Tibial nerve (tissue), 4 donors: Measurements from ENCODE around the gene PTGER3. TPM values are rescaled to one million over a fixed set of nuclear protein-coding genes. Genes with fewer than 3 reads are reported as not detected.
A peak's percentile ranks its signal among the peaks of the same experiment; 100 is the strongest.

ENCODE experiments used
- DNase-seq, 2 donors: peaks; one replicate each; pipeline ENCODE4 v3.0.0-alpha.2; 2019; ENCODE audit warnings: low spot score in 2 of 2
- H3K27ac ChIP-seq, 4 donors: fragments of 200-600 bp; sonication (generic) in 3 of 4; one replicate each; pipeline ENCODE4 v1.5.1; 2017 to 2019; ENCODE audit warnings: mild to moderate bottlenecking in 1 of 4
- H3K27me3 ChIP-seq, 2 donors: fragments of 200-600 bp; sonication (generic) in 1 of 2; one replicate each; pipeline versions ENCODE4 v1.5.1 to v1.6.0; 2017 to 2019
- H3K36me3 ChIP-seq, 3 donors: fragments of 200-600 bp; sonication (generic); one replicate each; pipeline ENCODE4 v1.5.1; 2018 to 2019
- H3K4me1 ChIP-seq, 4 donors: fragments of 200-600 bp; sonication (generic) in 3 of 4; one replicate each; pipeline ENCODE4 v1.5.1; 2017 to 2019
- H3K4me3 ChIP-seq, 4 donors: fragments of 200-600 bp; sonication (generic) in 3 of 4; one replicate each; pipeline ENCODE4 v1.5.1; 2017 to 2019; ENCODE audit warnings: mild to moderate bottlenecking in 1 of 4, moderate library complexity in 1 of 4
- H3K9me3 ChIP-seq, 4 donors: fragments of 200-600 bp; sonication (generic) in 3 of 4; one replicate each; pipeline ENCODE4 v1.5.1; 2017 to 2019
- EP300 ChIP-seq, 2 donors: sonication (generic); formaldehyde crosslinking; IDR thresholded peaks; one replicate each; pipeline ENCODE4 v1.6.1; 2017; ENCODE audit warnings: antibody characterized with exemption in 2 of 2, mild to moderate bottlenecking in 1 of 2
- POLR2A ChIP-seq, 2 donors: fragments of 450-650 bp; IDR thresholded peaks; one replicate each; pipeline ENCODE4 v1.6.1; 2017; ENCODE audit warnings: antibody characterized with exemption in 2 of 2, mild to moderate bottlenecking in 2 of 2, moderate library complexity in 2 of 2
- whole genome bisulfite sequencing, 2 donors: methylation state at CpG; one replicate each; pipeline ENCODE4 v1.1.5; 2018; 5-methylcytosine and 5-hydroxymethylcytosine counted together
- total RNA-seq, 4 donors: library from RNA; depleted of rRNA; stranded (reverse); fragments of >200 nt; gene quantifications; one replicate each; pipeline ENCODE4 v1.1.0, GENCODE V29; 2016
- TF ChIP-seq, protein P1 (sequence below), 5 experiments: fragments of 200-600 bp in 3 of 5; fragments of 450-650 bp in 2 of 5; sonication (generic) in 3 of 5; IDR thresholded peaks; one replicate each; pipeline ENCODE4 v1.5.1; 2016 to 2019; ENCODE audit warnings: antibody characterized with exemption in 5 of 5, mild to moderate bottlenecking in 3 of 5, moderate library complexity in 2 of 5

Gene PTGER3
- total RNA-seq, 4 donors from 2014 or later = 11.0 to 76.2 (median 26.7) TPM

DNA sequence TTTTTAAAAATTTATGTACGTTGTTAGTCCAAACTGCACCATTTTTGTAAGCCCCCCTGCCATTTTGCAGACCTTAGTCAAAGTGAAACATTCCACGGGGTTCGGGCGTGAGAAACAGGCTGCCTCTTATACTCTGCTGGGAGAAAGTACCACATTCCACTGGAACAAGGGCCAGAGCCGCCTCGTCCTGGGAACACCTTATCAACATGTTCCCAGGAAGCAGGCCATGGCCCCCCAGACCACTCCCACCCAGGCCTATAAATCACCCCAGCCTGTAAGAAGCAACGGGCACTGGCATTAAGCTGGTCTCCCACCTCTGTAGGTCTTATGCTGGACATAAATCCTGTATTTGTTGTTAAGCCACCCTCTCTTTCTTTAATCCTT, 34.1 kb upstream of the PTGER3 start:
- peaks cover 0 to 13% (median 0%) of the 10 kb centered on the region in 3 donors for H3K36me3 ChIP-seq
- no peak for TF ChIP-seq EP300 (IDR thresholded peaks at IDR 0.05)
- TF ChIP-seq, protein P1, sequence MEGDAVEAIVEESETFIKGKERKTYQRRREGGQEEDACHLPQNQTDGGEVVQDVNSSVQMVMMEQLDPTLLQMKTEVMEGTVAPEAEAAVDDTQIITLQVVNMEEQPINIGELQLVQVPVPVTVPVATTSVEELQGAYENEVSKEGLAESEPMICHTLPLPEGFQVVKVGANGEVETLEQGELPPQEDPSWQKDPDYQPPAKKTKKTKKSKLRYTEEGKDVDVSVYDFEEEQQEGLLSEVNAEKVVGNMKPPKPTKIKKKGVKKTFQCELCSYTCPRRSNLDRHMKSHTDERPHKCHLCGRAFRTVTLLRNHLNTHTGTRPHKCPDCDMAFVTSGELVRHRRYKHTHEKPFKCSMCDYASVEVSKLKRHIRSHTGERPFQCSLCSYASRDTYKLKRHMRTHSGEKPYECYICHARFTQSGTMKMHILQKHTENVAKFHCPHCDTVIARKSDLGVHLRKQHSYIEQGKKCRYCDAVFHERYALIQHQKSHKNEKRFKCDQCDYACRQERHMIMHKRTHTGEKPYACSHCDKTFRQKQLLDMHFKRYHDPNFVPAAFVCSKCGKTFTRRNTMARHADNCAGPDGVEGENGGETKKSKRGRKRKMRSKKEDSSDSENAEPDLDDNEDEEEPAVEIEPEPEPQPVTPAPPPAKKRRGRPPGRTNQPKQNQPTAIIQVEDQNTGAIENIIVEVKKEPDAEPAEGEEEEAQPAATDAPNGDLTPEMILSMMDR (IDR thresholded peaks at IDR 0.05) = no peak
- DNase-seq = no peak
- H3K9me3 ChIP-seq = no peaks in the 10 kb centered on the region
- peaks cover 0 to 32% (median 15%) of the 10 kb centered on the region in 4 donors for H3K4me1 ChIP-seq
- H3K27ac ChIP-seq = peak overlapping the region; percentile 80 to 91 (median 84)
- peak overlapping the region in 3 of 4 donors; percentile 60 to 88 (median 81) for H3K4me3 ChIP-seq
- WGBS, 2 donors = 72 to 75% methylated on average over 7 of the region's 7 CpGs
- no peaks in the 10 kb centered on the region for H3K27me3 ChIP-seq

DNA sequence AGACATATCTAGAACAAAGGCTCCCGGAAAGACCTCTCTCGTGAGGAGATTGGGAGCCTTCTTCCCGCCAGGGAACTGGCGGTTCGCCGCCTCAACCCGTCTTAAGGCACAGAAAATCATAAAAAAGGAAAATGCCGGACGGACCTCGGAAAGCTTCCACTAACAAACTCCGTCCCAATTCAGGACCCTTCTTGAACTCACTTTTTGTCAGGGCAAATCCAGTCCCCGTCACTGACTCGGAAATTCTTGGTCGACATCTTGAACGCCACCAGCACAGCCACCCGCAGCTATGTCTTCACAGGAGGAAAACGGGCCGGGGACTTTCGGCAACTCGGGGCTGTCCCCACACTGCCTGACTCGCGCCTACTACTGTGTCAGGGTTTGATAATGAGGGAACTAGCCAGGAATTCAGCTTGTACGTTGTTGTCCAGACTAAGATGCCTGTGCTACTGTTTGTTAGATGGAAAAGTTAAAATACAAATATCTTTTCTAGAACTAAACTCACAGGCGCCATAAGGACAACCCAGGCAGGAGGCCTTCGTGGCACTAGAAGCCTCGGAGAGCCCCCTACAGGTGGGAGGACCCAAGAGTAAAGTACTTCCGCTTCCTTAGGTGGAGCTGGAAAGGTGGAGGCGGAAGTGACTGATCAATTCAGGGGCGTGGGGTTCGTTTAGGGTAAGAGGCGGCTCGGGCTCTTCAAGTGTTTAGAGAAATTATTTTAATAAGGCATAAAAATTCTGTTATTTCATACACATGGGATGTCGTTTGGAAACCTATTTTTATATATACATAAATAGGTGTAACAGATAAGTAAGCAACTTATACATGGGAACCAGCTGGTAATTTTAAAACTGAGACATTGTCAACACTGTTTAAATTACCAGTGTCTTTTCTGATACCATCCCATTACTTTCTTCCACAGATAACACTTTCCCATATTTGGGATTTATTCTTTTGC, 33.4 kb upstream of the PTGER3 start, which contains the start of gene ZRANB2:
ZRANB2 (minus strand) TSS at position 297 of the 958 bp plus-strand sequence; CDS start at position 257, 40 bp downstream.
- peak within 1 kb of the TSS; percentile 80 to 91 (median 84) for H3K27ac ChIP-seq
- TF ChIP-seq EP300 (IDR thresholded peaks at IDR 0.05) (peak; percentile 33 to 87), POLR2A (IDR thresholded peaks at IDR 0.05) (peak; percentile 62 to 74)
- TF ChIP-seq, protein P1 (IDR thresholded peaks at IDR 0.05) = peak; percentile 61 to 74 (median 64)
- H3K27me3 ChIP-seq = no peaks in the 10 kb centered on the region
- H3K36me3 ChIP-seq = peaks cover 0 to 19% (median 0%) of the 10 kb centered on the region in 3 donors
- H3K4me1 ChIP-seq = peaks cover 0 to 32% (median 15%) of the 10 kb centered on the region in 4 donors
- H3K4me3 ChIP-seq = peak within 1 kb of the TSS; percentile 60 to 88 (median 74)
- peak; percentile 69 to 88 for DNase-seq
- no peaks in the 10 kb centered on the region for H3K9me3 ChIP-seq
- 0 to 1% methylated on average over 33 of the region's 33 CpGs for WGBS, 2 donors

DNA sequence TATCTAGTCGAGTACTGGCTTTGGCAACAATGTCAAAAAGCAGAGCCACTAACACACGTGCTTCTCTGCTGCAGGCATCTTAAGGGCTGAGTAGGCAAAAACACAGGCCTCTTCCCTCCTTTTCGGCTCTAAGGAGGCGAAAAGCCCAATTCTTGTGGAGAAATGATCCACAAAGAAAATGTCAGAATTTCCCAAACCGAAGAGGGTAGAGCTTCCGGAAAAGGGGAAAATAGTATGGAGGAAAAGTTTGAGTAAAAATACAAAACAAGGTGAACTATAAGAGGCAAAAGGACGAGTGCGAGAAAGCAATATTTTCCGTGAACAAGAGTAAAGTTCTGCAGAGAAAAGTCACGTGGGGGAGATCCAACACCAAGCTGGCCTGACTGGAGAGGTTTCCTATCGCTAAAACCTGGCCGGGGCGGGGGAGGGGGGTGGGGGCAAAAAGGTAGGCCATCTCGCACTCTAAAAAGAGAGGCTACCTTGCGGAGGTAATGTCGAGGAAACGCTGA, 32.7 kb upstream of the PTGER3 start:
- Histone ChIP-seq H3K27me3 (no peaks in the 10 kb centered on the region), H3K27ac (peak overlapping the region; percentile 80 to 91 (median 84)), H3K9me3 (no peaks in the 10 kb centered on the region), H3K36me3 (peaks cover 0 to 27% (median 0%) of the 10 kb centered on the region in 3 donors), H3K4me3 (peak overlapping the region; percentile 60 to 88 (median 74)), H3K4me1 (peaks cover 0 to 32% (median 15%) of the 10 kb centered on the region in 4 donors)
- peak in 1 of 2 donors; percentile 4 for DNase-seq
- WGBS, 2 donors = 1% methylated on average over 17 of the region's 17 CpGs
- TF ChIP-seq POLR2A (IDR thresholded peaks at IDR 0.05) (no peak), EP300 (IDR thresholded peaks at IDR 0.05) (no peak)
- TF ChIP-seq, protein P1 (IDR thresholded peaks at IDR 0.05) = no peak

DNA sequence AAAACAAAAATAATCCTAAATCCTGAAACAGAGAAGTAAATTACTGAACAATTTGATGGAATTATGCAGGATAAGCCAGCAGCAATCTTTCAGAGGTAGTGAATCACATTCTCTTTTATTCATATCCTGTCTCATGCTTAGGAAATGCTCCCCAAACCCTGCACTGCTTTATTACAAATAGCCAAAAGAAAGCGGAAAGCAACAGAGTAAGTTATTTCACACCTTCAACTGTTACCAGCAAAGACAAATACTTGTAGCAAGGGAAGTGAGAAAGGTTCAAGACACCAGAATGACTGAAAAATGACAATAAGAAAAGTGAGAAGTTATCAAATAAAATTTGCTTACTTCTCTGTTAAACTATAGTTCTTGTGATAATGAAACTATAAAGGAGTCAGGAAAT, 27.1 kb upstream of the PTGER3 start:
- TF ChIP-seq EP300 (IDR thresholded peaks at IDR 0.05) (no peak), POLR2A (IDR thresholded peaks at IDR 0.05) (no peak)
- TF ChIP-seq, protein P1 (IDR thresholded peaks at IDR 0.05) = no peak
- no peak overlapping the region for H3K27ac ChIP-seq
- peaks cover 0 to 25% (median 13%) of the 10 kb centered on the region in 4 donors for H3K4me1 ChIP-seq
- DNase-seq = no peak
- H3K36me3 ChIP-seq = peaks cover 0 to 76% (median 0%) of the 10 kb centered on the region in 3 donors
- 95% methylated on average over 1 of the region's 1 CpG for WGBS, 2 donors
- H3K9me3 ChIP-seq = no peaks in the 10 kb centered on the region
- no peak overlapping the region for H3K4me3 ChIP-seq
- no peaks in the 10 kb centered on the region for H3K27me3 ChIP-seq
